ENCODE data around the gene GOLM1. TPM values are rescaled to one million over a fixed set of nuclear protein-coding genes. Genes with fewer than 3 reads are reported as not detected.
A peak's percentile ranks its signal among the peaks of the same experiment; 100 is the strongest.

GOLM1 gene
- total RNA-seq, 1 experiment from 2014 or later, result 75.1 TPM

GRCh38 chr9:86043999-86044398 lies 55.4 kb downstream of the GOLM1 start:
- Mint-ChIP-seq H3K27ac (peak overlapping the region; percentile 42; the same call in 1 of the 2 replicates), H3K4me3 (no peak overlapping the region), H3K9me3 (peaks cover 4% of the 10 kb centered on the region; the same call in 1 of the 2 replicates), H3K36me3 (peaks cover 11% of the 10 kb centered on the region), H3K27me3 (ENCODE audit: low read depth) (no peaks in the 10 kb centered on the region), H3K4me1 (0 out of 2 replicates have a peak, but pooled peaks cover 3% of the 10 kb centered on the region)
- no peak for DNase-seq (ENCODE audit: low spot score)
- ChIA-PET POLR2A (no interaction called here), CTCF (interaction anchor here (0.6 to 2.0 kb wide), 13 partner anchors 8 to 238 kb away, joined by 3 to 6 read pairs (median 3); partner anchors contain the start of gene ISCA1)
- no peak for TF ChIP-seq ZNF219 (CRISPR knock-in tag; IDR thresholded peaks at IDR 0.05; ENCODE audit: borderline replicate concordance)
- no peak for TF ChIP-seq FOXK1 (CRISPR knock-in tag; IDR thresholded peaks at IDR 0.05)
- no peak for TF ChIP-seq HMGA2 (CRISPR knock-in tag; IDR thresholded peaks at IDR 0.05)
- TF ChIP-seq SOX15 (CRISPR knock-in tag; IDR thresholded peaks at IDR 0.05), result no peak
- no peak for TF ChIP-seq ZNF671 (CRISPR knock-in tag; IDR thresholded peaks at IDR 0.05)
- no peak for TF ChIP-seq MXD4 (CRISPR knock-in tag; IDR thresholded peaks at IDR 0.05; ENCODE audit: borderline replicate concordance)
- TF ChIP-seq JAZF1 (CRISPR knock-in tag; IDR thresholded peaks at IDR 0.05), result no peak
- TF ChIP-seq AR (CRISPR knock-in tag; IDR thresholded peaks at IDR 0.05), result no peak
- TF ChIP-seq TCF7 (CRISPR knock-in tag; IDR thresholded peaks at IDR 0.05; ENCODE audit: low read depth), result no peak
- no peak for TF ChIP-seq E2F1 (CRISPR knock-in tag; IDR thresholded peaks at IDR 0.05)
- no peak for TF ChIP-seq CREB1 (CRISPR knock-in tag; IDR thresholded peaks at IDR 0.05)
- TF ChIP-seq ZSCAN18 (CRISPR knock-in tag; IDR thresholded peaks at IDR 0.05), result no peak
- TF ChIP-seq ATF6 (CRISPR knock-in tag; IDR thresholded peaks at IDR 0.05), result no peak
- ATAC-seq, result peak; percentile 74

GRCh38 chr9:86043586-86043985 lies 55.8 kb downstream of the GOLM1 start:
- H3K27ac Mint-ChIP-seq, result no peak overlapping the region
- POLR2A ChIA-PET, result no interaction called here
- no peak for TF ChIP-seq AFF4 (CRISPR knock-in tag; IDR thresholded peaks at IDR 0.05; ENCODE audit: borderline replicate concordance)
- no peak for TF ChIP-seq MXD4 (CRISPR knock-in tag; IDR thresholded peaks at IDR 0.05; ENCODE audit: borderline replicate concordance)
- TF ChIP-seq CDX4 (CRISPR knock-in tag; IDR thresholded peaks at IDR 0.05; ENCODE audit: borderline replicate concordance), result no peak
- TF ChIP-seq CREB1 (CRISPR knock-in tag; IDR thresholded peaks at IDR 0.05), result no peak
- TF ChIP-seq ZSCAN18 (CRISPR knock-in tag; IDR thresholded peaks at IDR 0.05), result no peak
- TF ChIP-seq ZBTB21 (CRISPR knock-in tag; IDR thresholded peaks at IDR 0.05; ENCODE audit: borderline replicate concordance), result no peak
- TF ChIP-seq RELA (CRISPR knock-in tag; IDR thresholded peaks at IDR 0.05; ENCODE audit: borderline replicate concordance), result no peak
- TF ChIP-seq USF1 (CRISPR knock-in tag; IDR thresholded peaks at IDR 0.05), result no peak
- TF ChIP-seq TP53 (CRISPR knock-in tag; IDR thresholded peaks at IDR 0.05), result no peak
- no peak for TF ChIP-seq FOXK1 (CRISPR knock-in tag; IDR thresholded peaks at IDR 0.05)
- no peak for TF ChIP-seq GTF2I (CRISPR knock-in tag; conservative IDR thresholded peaks at IDR 0.05)
- TF ChIP-seq TCF7 (CRISPR knock-in tag; IDR thresholded peaks at IDR 0.05; ENCODE audit: low read depth), result no peak

More at GRCh38 chr9:86043586-86043985, 55.8 kb downstream of the GOLM1 start:
- DNase-seq (ENCODE audit: low spot score) (no peak), ATAC-seq (no peak)
- Mint-ChIP-seq H3K4me3 (no peak overlapping the region), H3K36me3 (peaks cover 13% of the 10 kb centered on the region), H3K27me3 (ENCODE audit: low read depth) (no peaks in the 10 kb centered on the region), H3K9me3 (peaks cover 3% of the 10 kb centered on the region; the same call in 1 of the 2 replicates), H3K4me1 (0 out of 2 replicates have a peak, but pooled peaks cover 3% of the 10 kb centered on the region)
- CTCF ChIA-PET, result interaction anchor here (1.0 to 2.0 kb wide), 10 partner anchors 8 to 239 kb away, joined by 3 to 6 read pairs (median 4); partner anchors contain the start of gene ISCA1
